ENCODE data around the gene TNFRSF4. TPM values are rescaled to one million over a fixed set of nuclear protein-coding genes. Genes with fewer than 3 reads are reported as not detected.

Gene TNFRSF4
- under 1 TPM in 3 of 6 donors, not detected in 3; 0.18 to 0.36 (median 0.32) TPM for polyA plus RNA-seq (ENCODE audit: low read depth in 6 of 6)

- Mint-ChIP-seq H3K9me3 (no peaks in the 10 kb centered on the region), H3K4me1 (peaks cover 13 to 40% (median 26%) of the 10 kb centered on the region in 3 donors), H3K27me3 (peaks cover 0 to 23% (median 7%) of the 10 kb centered on the region in 3 donors), H3K27ac (peak within 1 kb of the TSS in 5 of 6 donors; percentile 33 to 86 (median 65)), H3K36me3 (no peaks in the 10 kb centered on the region), H3K4me3 (peak within 1 kb of the TSS in 7 of 8 donors; percentile 1 to 72 (median 49))
- ATAC-seq (ENCODE audit: low read depth in 2 of 2) (peak; percentile 22 to 34), DNase-seq (no peak)
These were observed at the start of gene TNFRSF4 for GRCh38 chr1:1213345-1214265. TSS of gene TNFRSF4 (minus strand) at chr1:1214153. CDS start at chr1:1214127, 26 bp downstream.

DNA sequence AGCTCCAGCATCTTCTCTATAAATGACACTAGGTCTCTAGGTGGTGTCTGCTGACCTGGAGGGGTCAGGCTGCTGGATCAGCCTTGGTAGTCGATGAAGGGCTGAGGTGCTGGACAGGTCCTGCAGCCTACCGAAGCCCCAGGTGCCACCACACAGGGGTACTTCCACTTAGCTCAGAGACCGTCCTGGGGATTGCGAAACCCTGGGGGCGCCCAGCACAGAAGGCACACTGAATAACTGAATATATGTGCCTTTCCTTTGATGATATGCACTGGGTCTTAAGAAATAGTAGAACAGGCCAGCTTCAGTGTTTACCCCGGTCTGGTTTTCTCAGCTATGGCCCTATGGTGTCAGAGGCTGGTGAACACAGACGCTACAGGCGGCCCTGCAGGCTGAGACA is 48.8 kb upstream of the TNFRSF4 start:
- Mint-ChIP-seq H3K4me3 (no peak overlapping the region), H3K9me3 (peaks cover 0 to 1% (median 0%) of the 10 kb centered on the region in 7 donors), H3K36me3 (peaks cover 5 to 8% of the 10 kb centered on the region in 2 donors), H3K4me1 (peaks cover 28 to 36% (median 30%) of the 10 kb centered on the region in 3 donors), H3K27ac (peak overlapping the region in 3 of 6 donors; percentile 12 to 58 (median 27)), H3K27me3 (no peaks in the 10 kb centered on the region)
- no peak for DNase-seq
- ATAC-seq (ENCODE audit: low read depth in 2 of 2) = no peak

DNA sequence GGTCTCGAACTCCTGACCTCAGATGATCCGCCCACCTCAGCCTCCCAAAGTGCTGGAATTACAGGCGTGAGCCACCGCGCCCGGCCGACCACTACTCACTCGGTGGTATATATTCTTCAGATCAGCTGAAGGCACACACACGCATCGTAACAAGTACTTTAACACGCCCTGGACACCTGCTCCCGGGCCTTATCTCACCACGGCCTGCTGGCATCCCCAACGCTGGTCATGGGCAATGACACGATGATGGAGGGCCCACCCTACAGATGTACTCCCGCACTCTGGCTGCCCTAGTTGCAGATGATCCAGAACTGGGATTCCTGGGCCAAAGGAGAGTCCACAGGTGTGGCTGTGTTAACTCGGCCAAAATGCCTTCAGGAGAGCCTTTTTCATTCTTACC is 48.1 kb upstream of the TNFRSF4 start:
- no peak for DNase-seq
- Mint-ChIP-seq H3K4me3 (no peak overlapping the region), H3K27ac (no peak overlapping the region), H3K36me3 (peaks cover 5 to 8% of the 10 kb centered on the region in 2 donors), H3K4me1 (peaks cover 28 to 39% (median 32%) of the 10 kb centered on the region in 3 donors), H3K9me3 (peaks cover 0 to 3% (median 0%) of the 10 kb centered on the region in 7 donors), H3K27me3 (no peaks in the 10 kb centered on the region)
- no peak for ATAC-seq (ENCODE audit: low read depth in 2 of 2)

DNA sequence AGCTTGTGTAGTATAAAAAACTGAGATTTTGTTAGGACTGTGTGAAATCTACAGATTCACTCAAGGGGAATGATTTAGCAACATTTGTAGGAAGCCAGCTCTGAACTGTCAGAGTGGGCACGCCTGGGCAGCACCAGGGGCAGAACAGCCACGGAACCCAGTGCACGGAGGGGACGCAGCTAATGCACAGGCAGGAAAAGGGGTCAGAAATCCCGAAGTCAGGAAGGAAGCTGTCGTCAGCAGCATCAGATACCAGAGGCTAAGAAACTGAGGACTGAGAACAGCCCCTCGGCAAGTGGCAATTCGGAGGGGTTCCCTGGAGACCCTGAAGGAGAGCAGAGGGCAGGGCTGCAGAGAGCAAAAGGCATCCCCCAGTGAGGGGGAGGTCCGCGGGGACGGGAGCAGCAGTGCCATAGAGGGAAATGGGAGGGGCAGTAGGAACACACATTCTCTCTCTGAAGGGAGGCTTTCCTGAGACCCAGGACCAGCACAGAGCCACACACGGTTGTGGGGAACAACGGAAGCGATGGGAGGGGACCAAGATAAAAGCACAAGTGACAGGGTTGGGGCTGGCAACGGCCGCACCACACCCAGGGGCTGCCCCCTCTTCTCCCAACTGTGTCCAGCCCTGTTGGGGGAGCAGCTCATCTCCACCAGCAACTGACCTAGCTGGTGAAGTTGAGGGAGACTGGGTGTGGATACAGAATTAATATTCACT is 47.0 kb upstream of the TNFRSF4 start:
- peaks cover 0 to 3% (median 0%) of the 10 kb centered on the region in 7 donors for H3K9me3 Mint-ChIP-seq
- H3K4me1 Mint-ChIP-seq = peaks cover 26 to 37% (median 32%) of the 10 kb centered on the region in 3 donors
- ATAC-seq (ENCODE audit: low read depth in 2 of 2) = no peak
- peaks cover 5 to 8% of the 10 kb centered on the region in 2 donors for H3K36me3 Mint-ChIP-seq
- H3K4me3 Mint-ChIP-seq = peak overlapping the region in 5 of 8 donors; percentile 27 to 52 (median 35)
- H3K27ac Mint-ChIP-seq = peak overlapping the region in 4 of 6 donors; percentile 71 to 90 (median 82)
- DNase-seq = no peak
- no peaks in the 10 kb centered on the region for H3K27me3 Mint-ChIP-seq

GRCh38 chr1:1259951-1260600 is 46.1 kb upstream of the TNFRSF4 start:
- Mint-ChIP-seq H3K27ac (peak overlapping the region; percentile 12 to 94 (median 74)), H3K4me3 (peak overlapping the region in 4 of 8 donors; percentile 27 to 76 (median 42)), H3K4me1 (peaks cover 22 to 32% (median 29%) of the 10 kb centered on the region in 3 donors), H3K9me3 (peaks cover 0 to 3% (median 0%) of the 10 kb centered on the region in 7 donors), H3K27me3 (no peaks in the 10 kb centered on the region), H3K36me3 (peaks cover 5 to 8% of the 10 kb centered on the region in 2 donors)
- ATAC-seq (ENCODE audit: low read depth in 2 of 2) (peak; percentile 60 to 65), DNase-seq (no peak)

DNA sequence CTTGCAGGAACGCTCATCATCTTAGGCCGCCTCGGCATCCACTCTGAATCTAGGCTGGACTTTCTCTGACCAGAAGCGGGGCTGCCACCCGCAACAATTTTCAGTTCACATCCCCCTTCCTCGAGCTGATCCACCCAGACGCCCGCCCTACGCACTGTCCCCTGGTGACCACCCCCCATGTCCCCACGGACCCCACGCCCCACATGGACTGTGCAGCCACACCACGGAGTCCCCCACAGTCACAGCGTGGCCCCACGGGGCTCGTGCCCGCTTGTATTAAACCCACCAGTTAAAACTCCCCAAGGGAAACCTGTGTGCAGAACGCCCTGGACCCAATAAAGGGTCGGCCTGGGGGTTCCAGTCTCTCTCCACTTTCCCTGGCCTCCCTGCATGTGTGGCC is 45.6 kb upstream of the TNFRSF4 start:
- DNase-seq (no peak), ATAC-seq (ENCODE audit: low read depth in 2 of 2) (no peak)
- peaks cover 0 to 3% (median 0%) of the 10 kb centered on the region in 7 donors for H3K9me3 Mint-ChIP-seq
- H3K4me1 Mint-ChIP-seq = peaks cover 19 to 29% (median 29%) of the 10 kb centered on the region in 3 donors
- peaks cover 5 to 8% of the 10 kb centered on the region in 2 donors for H3K36me3 Mint-ChIP-seq
- H3K27me3 Mint-ChIP-seq = no peaks in the 10 kb centered on the region
- no peak overlapping the region for H3K4me3 Mint-ChIP-seq
- H3K27ac Mint-ChIP-seq = peak overlapping the region in 3 of 6 donors; percentile 31 to 80 (median 71)

DNA sequence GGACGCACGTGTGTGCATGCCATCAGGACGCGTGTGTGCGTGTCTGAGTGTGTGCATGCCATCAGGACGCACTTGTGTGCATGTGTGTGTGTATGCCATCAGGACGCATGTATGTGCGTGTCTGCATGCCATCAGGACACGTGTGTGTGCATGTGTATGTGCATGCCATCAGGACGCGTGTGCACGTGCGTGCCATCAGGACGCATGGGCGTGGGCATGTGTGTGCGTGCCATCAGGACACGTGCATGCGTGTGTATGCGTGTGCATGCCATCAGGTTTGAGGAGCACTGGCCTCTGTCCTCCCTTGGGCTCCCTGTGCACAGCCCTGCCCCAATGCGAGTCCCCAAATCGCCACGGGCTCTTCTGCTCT is 45.2 kb upstream of the TNFRSF4 start:
- Mint-ChIP-seq H3K9me3 (peaks cover 0 to 3% (median 0%) of the 10 kb centered on the region in 7 donors), H3K27ac (peak overlapping the region in 2 of 6 donors; percentile 28 to 31), H3K36me3 (peaks cover 5 to 8% of the 10 kb centered on the region in 2 donors), H3K27me3 (no peaks in the 10 kb centered on the region), H3K4me3 (no peak overlapping the region), H3K4me1 (peaks cover 19 to 29% (median 29%) of the 10 kb centered on the region in 3 donors)
- DNase-seq = no peak
- ATAC-seq (ENCODE audit: low read depth in 2 of 2) = no peak

GRCh38 chr1:1256956-1257871 is 43.3 kb upstream of the TNFRSF4 start:
- Mint-ChIP-seq H3K4me1 (peaks cover 19 to 32% (median 22%) of the 10 kb centered on the region in 3 donors), H3K36me3 (peaks cover 5 to 18% of the 10 kb centered on the region in 2 donors), H3K4me3 (no peak overlapping the region), H3K27ac (peak overlapping the region in 1 of 6 donors; percentile 71), H3K27me3 (no peaks in the 10 kb centered on the region), H3K9me3 (peaks cover 0 to 3% (median 0%) of the 10 kb centered on the region in 7 donors)
- ATAC-seq (ENCODE audit: low read depth in 2 of 2) = no peak
- DNase-seq = no peak

GRCh38 chr1:1255611-1256010 is 41.7 kb upstream of the TNFRSF4 start:
- DNase-seq = no peak
- H3K27ac Mint-ChIP-seq = peak overlapping the region in 1 of 6 donors; percentile 65
- ATAC-seq (ENCODE audit: low read depth in 2 of 2) = no peak
- no peak overlapping the region for H3K4me3 Mint-ChIP-seq
- H3K36me3 Mint-ChIP-seq = peaks cover under 1 to 18% of the 10 kb centered on the region in 2 donors
- no peaks in the 10 kb centered on the region for H3K27me3 Mint-ChIP-seq
- H3K4me1 Mint-ChIP-seq = peaks cover 22 to 30% (median 23%) of the 10 kb centered on the region in 3 donors
- H3K9me3 Mint-ChIP-seq = peaks cover 0 to 1% (median 0%) of the 10 kb centered on the region in 7 donors

GRCh38 chr1:1255078-1255477 is 41.1 kb upstream of the TNFRSF4 start:
- H3K4me1 Mint-ChIP-seq = peaks cover 21 to 25% (median 24%) of the 10 kb centered on the region in 3 donors
- H3K9me3 Mint-ChIP-seq = peaks cover 0 to 1% (median 0%) of the 10 kb centered on the region in 7 donors
- DNase-seq (no peak), ATAC-seq (ENCODE audit: low read depth in 2 of 2) (no peak)
- peaks cover 0 to 18% of the 10 kb centered on the region in 2 donors for H3K36me3 Mint-ChIP-seq
- H3K27ac Mint-ChIP-seq = peak overlapping the region in 1 of 6 donors; percentile 28
- no peak overlapping the region for H3K4me3 Mint-ChIP-seq
- H3K27me3 Mint-ChIP-seq = no peaks in the 10 kb centered on the region

- no peak for DNase-seq
- H3K36me3 Mint-ChIP-seq = peaks cover 0 to 13% of the 10 kb centered on the region in 2 donors
These were observed 40.7 kb upstream of the TNFRSF4 start for GRCh38 chr1:1254667-1254998.

More at GRCh38 chr1:1254667-1254998, 40.7 kb upstream of the TNFRSF4 start:
- Mint-ChIP-seq H3K27ac (no peak overlapping the region), H3K9me3 (peaks cover 0 to 1% (median 0%) of the 10 kb centered on the region in 7 donors), H3K4me3 (no peak overlapping the region), H3K27me3 (no peaks in the 10 kb centered on the region), H3K4me1 (peaks cover 21 to 24% (median 21%) of the 10 kb centered on the region in 3 donors)
- ATAC-seq (ENCODE audit: low read depth in 2 of 2) = no peak
